Stimulated activated CD4-positive, alpha-beta T cell treated with anti-CD3 and anti-CD28 coated beads, TNF-alpha, amount 100 ng/mL, for 4 hours (primary cell): ENCODE results near the gene ZBTB9.

Source experiments
- DNase-seq, 3 experiments: peaks; one replicate each; pipeline ENCODE4 v3.0.0-alpha.2; 2020; ENCODE audit warnings: low read depth in 3 of 3

The ZBTB9 gene

GRCh38 chr6:33433001-33433543 is 21.3 kb upstream of the ZBTB9 start:
- DNase-seq, result no peak

- DNase-seq, result no peak
These were observed 20.7 kb upstream of the ZBTB9 start for GRCh38 chr6:33433544-33434191.

- no peak for DNase-seq
These were observed 19.4 kb upstream of the ZBTB9 start for GRCh38 chr6:33434961-33435360.

- no peak for DNase-seq
These were observed 16.7 kb upstream of the ZBTB9 start for GRCh38 chr6:33437666-33438065.

- DNase-seq, result no peak
These were observed 15.3 kb upstream of the ZBTB9 start for GRCh38 chr6:33438978-33439594.

GRCh38 chr6:33439956-33440648 is 14.3 kb upstream of the ZBTB9 start:
- DNase-seq, result no peak

GRCh38 chr6:33440649-33441309 is 13.6 kb upstream of the ZBTB9 start:
- DNase-seq, result no peak

- DNase-seq, result no peak
These were observed 12.9 kb upstream of the ZBTB9 start for GRCh38 chr6:33441457-33441856.

- DNase-seq, result no peak
These were observed 12.1 kb upstream of the ZBTB9 start for GRCh38 chr6:33442283-33442682.

- no peak for DNase-seq
These were observed 11.4 kb upstream of the ZBTB9 start for GRCh38 chr6:33443025-33443424.

GRCh38 chr6:33443619-33444504 is 10.5 kb upstream of the ZBTB9 start:
- DNase-seq, result no peak

- no peak for DNase-seq
These were observed 9.2 kb upstream of the ZBTB9 start for GRCh38 chr6:33445119-33445603.

GRCh38 chr6:33446356-33446755 is 8.0 kb upstream of the ZBTB9 start:
- no peak for DNase-seq

GRCh38 chr6:33450434-33450833 is 3.9 kb upstream of the ZBTB9 start:
- DNase-seq, result no peak

- DNase-seq, result no peak
These were observed 2.8 kb upstream of the ZBTB9 start for GRCh38 chr6:33451606-33452005.

GRCh38 chr6:33452496-33452895 is 1.9 kb upstream of the ZBTB9 start:
- DNase-seq, result no peak

- no peak for DNase-seq
These were observed 875 bp upstream of the ZBTB9 start for GRCh38 chr6:33453393-33454008.

- no peak for DNase-seq
These were observed 675 bp downstream of the ZBTB9 start for GRCh38 chr6:33455051-33455450.

GRCh38 chr6:33456156-33456555 is 1.8 kb downstream of the ZBTB9 start:
- no peak for DNase-seq

GRCh38 chr6:33458676-33459075 is 4.3 kb downstream of the ZBTB9 start:
- no peak for DNase-seq

GRCh38 chr6:33459226-33459625 is 4.8 kb downstream of the ZBTB9 start:
- no peak for DNase-seq
